ENCODE measurements around the gene MALAT1. TPM values are rescaled to one million over a fixed set of nuclear protein-coding genes. Genes with fewer than 3 reads are reported as not detected.
A peak's percentile ranks its signal among the peaks of the same experiment; 100 is the strongest.

The MALAT1 gene
- total and polyA plus RNA-seq, 2 of the 13 experiments (the other 11 are each of a cell fraction or from before 2014, with no cell fraction given), result 143 to 1,237 TPM

- TF ChIP-seq GLMP (CRISPR knock-in tag; IDR thresholded peaks at IDR 0.05; ENCODE audit: borderline replicate concordance), result no peak
- no peak for TF ChIP-seq HMG20B (CRISPR knock-in tag; conservative IDR thresholded peaks at IDR 0.05)
- TF ChIP-seq TIGD3 (CRISPR knock-in tag; IDR thresholded peaks at IDR 0.05; ENCODE audit: borderline replicate concordance), result no peak
- TF ChIP-seq CC2D1A (CRISPR knock-in tag; IDR thresholded peaks at IDR 0.05), result no peak
- TF ChIP-seq ZIK1 (CRISPR knock-in tag; IDR thresholded peaks at IDR 0.05; ENCODE audit: borderline replicate concordance, low read depth), result no peak
- TF ChIP-seq LBX2 (CRISPR knock-in tag; IDR thresholded peaks at IDR 0.05; ENCODE audit: borderline replicate concordance), result no peak
- TF ChIP-seq CTCF (CRISPR knock-in tag; IDR thresholded peaks at IDR 0.05), result no peak
- TF ChIP-seq MBD4 (IDR thresholded peaks at IDR 0.05; ENCODE audit: borderline replicate concordance, low read length), result peak; percentile 61; the same call in 1 of the 2 replicates
- TF ChIP-seq ZNF784 (CRISPR knock-in tag; IDR thresholded peaks at IDR 0.05; ENCODE audit: borderline replicate concordance), result no peak
- no peak for TF ChIP-seq ZBTB39 (CRISPR knock-in tag; IDR thresholded peaks at IDR 0.05)
- TF ChIP-seq IKZF1 (IDR thresholded peaks at IDR 0.05), result no peak
- no peak for TF ChIP-seq ZFP36L2 (CRISPR knock-in tag; IDR thresholded peaks at IDR 0.05)
- TF ChIP-seq ZFP82 (CRISPR knock-in tag; IDR thresholded peaks at IDR 0.05; ENCODE audit: borderline replicate concordance), result no peak
- TF ChIP-seq MLX (CRISPR knock-in tag; IDR thresholded peaks at IDR 0.05), result no peak
- TF ChIP-seq HDAC6 (IDR thresholded peaks at IDR 0.05; ENCODE audit: low read depth, low read length), result no peak
- no peak for TF ChIP-seq ARHGAP35 (CRISPR knock-in tag; IDR thresholded peaks at IDR 0.05; ENCODE audit: borderline replicate concordance)
- no peak for TF ChIP-seq ZBTB1 (CRISPR knock-in tag; IDR thresholded peaks at IDR 0.05; ENCODE audit: borderline replicate concordance)
- TF ChIP-seq TEAD3 (CRISPR knock-in tag; optimal IDR thresholded peaks at IDR 0.05; ENCODE audit: borderline replicate concordance), result no peak
- no peak for TF ChIP-seq PPARG (CRISPR knock-in tag; conservative IDR thresholded peaks at IDR 0.05)
- no peak for TF ChIP-seq SIX1 (CRISPR knock-in tag; IDR thresholded peaks at IDR 0.05; ENCODE audit: borderline replicate concordance)
Observed at GRCh38 chr11:65506772-65507505, 8.1 kb downstream of the MALAT1 start (continued).

Data from HepG2 (cell line).